NCI-H524 treated with DMSO at 0.1 percent for 48 hours (cell line): ENCODE data around the gene LAIR1.
"Not testable (repeated sequence)": the region's sequence is repeated elsewhere in the genome, so short reads cannot be mapped to it uniquely, and the experiment has no call there.

Experiments
- DNase-seq: peaks from one replicate; lab custom pipeline; 2025; lab: John Stamatoyannopoulos, UW

Gene LAIR1

DNA sequence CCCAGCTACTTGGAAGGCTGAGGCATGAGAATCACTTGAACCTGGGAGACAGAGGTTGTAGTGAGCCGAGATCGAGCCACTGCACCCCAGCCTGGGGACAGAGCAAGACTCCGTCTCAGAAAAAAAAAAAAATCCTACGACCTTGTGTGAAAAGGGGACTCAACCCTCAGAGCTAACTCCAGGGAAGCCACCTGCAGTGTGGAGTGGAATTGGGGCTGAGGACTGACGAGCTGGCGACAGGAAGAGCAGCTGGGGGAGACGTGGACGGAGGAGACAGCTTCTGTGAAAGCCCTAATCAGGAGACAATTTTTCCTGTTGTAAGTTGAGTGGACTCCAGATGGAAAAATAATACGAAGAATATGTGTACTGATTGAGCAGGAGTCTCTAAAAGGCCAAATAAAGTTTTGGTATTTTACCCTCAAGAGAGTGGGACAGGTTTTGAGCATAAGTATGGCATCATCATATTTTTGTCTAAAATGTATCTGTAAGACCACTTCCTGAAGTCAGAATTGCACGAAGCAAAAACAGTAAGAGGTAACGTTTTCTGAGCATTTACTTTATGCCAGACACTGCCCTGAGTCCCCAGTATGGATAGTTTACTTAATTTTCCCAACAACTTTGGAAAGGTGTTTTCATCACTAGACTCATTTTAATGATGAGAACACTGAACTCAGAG is 12.0 kb upstream of the LAIR1 start:
- DNase-seq: no peak

DNA sequence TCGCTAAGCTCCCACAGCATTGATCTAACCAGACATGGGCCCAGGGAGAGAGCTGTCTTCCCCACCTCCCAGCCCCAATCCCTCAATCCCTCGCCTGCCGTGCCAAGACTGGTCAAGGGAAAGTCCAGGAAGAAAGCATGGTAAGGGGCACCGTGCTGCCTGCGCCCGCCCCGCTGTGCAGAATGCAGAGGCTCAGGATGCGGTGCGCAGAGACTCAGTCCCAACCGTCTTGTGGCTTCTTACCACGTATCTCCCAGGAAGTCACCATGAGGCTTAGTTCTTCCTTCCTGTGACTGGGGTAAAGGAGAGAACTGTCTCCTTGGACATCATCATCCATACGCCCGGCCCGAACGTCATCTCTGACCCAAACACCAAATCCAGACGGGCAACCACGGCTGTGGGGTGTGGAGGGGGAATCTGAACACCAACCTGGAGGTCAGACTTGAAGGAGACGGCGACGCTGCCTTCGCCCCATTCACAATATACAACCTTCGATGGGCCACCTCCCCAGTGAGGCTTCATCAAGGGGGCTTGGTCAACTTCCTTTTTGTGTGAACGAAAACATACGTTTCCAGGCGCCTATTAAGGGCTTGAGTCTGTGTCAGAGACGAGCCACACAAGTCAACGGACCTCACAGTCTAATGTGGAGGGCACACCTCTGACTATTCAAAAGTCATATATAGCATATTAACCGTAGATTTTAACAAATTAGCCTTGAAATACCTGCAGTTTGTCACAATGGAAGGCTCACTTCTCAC is 10.6 kb upstream of the LAIR1 start:
- DNase-seq: not testable (repeated sequence)

DNA sequence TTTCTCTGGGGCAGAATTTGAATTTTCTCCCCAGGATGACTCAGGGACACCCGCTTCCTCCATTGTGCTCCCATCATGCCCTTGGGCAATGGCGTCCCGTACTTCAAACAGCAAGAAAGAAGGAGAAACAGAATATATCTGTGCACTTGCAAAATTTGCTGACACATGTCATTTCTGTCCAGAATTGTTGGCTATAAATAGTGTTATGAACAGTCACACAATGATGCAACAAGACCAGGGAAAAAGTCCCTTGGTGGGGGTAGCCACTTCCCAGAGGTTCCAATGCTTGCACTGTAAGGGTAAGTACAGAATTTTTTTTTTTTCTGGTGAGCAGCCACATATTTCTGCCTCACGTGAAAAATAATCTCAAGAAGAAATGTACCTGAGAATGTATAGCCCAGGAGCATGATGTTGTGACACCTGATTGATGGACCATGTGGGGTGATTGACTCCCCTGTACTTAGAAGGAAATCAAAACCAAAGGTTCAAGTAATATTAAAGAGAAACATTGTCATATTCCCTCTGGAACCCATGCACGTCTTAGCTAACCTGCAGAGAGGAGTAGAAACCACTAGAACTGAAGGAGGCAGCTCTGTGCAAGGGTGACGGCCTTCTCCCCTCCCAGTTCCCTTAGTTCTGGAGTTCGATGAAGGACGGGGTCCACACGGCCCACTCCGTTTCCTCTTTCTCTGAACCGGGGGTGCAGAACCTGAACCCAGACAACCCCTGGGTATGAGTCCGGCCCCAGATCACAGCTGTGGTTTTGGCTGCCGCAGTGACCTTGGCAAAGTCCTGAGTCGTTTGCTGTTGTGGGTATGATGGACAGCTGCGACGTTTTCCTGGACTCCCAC is 9.3 kb upstream of the LAIR1 start:
- no peak for DNase-seq

DNA sequence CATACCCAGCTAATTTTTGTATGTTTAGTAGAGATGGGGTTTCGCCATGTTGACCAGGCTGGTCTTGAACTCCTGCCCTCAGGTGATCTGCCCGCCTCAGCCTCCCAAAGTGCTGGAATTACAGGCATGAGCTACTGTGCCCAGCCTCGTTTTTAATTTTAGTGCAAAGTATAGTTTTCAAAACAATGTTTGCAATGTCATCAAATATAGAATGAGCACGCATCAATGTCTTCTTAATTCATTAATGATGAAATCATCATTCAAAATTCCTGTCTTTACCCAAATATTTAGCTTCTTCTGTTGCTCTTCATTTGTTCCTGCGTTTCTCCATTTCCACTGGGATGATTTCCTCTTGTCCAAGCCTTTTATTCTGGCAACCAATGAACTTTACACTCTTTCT is 6.7 kb upstream of the LAIR1 start:
- DNase-seq: not testable (repeated sequence)

DNA sequence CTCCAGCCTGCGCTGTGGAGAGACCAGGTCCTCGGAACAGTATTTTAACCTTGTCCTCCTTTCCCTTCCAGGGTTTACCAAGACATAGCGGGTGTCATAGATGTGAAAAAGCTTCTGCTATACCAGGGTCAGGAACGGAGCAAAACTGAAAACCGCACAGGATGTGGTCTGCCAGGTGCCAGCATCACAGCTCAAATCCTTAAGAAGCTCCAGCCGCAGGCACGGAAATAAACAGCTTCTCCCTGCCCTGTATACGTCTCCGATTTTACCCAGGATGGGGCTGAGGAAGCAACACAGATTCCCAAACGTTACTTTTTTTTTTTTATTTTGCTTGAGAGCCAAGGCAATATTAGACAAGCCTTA is 5.7 kb upstream of the LAIR1 start:
- DNase-seq: not testable (repeated sequence)

DNA sequence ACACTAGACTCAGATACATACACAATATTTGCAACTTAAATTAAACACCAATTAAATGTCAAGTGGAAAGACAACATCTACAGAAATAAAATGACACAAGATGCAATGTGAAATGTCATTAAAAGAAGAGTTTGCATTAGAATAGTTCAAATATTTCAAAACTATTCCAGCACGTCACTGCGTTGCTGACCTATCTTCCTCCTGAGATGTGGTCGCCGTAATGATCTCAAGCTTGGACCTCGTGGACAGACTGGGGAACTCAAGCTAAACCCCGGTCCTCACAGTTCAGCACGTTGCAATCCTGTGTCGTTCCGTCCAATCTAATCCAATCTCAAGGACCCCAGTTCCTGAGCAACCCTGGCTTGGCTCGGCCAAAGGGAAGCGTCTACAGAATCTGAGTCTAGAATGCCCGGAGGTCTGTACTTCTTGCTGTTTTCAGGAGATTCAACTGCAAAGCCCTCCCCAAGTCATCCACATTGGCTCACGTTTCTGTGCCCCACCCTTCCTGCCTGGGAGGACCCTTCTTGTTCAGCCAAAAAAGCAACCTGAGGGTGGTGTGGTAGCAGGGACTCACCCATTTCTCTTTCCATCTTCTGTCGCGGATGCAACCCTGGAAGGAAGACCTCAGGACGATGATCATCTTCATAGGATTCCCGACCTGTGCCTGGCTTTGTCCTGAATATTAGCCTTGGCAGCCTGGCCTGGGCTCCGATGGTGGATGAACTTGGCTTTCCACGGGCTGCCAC is 5.1 kb upstream of the LAIR1 start:
- not testable (repeated sequence) for DNase-seq

DNA sequence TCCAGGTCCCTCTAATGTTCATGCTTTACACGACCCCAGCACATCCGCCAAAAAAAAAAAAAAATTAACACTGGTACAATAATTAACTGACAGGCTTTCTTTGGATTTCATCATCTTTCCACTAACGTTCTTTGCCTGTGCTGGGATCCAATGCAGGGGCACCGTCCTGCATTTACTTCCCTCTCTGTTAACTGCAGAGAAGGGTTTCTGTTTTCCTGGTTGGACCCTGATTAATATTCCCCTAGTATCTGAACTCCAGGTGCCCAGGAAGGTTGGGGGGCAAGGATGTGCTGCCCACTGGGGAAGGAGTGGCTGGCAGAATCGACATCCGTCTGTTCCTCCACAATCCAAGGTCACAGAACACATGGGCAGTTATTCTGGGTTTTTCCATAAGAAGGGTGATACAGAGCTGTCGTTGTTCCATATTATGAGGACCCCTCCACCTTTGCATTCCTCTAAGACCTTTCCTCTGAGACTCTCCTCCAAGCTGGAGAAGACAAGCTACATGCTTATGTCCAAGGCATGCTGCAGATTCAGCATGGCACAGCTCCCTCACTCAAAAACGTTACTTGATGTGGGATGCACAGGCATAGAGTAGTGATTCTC is 4.5 kb upstream of the LAIR1 start:
- no peak for DNase-seq

- no peak for DNase-seq
Measured at GRCh38 chr19:54366811-54367210, 2.1 kb upstream of the LAIR1 start.

DNA sequence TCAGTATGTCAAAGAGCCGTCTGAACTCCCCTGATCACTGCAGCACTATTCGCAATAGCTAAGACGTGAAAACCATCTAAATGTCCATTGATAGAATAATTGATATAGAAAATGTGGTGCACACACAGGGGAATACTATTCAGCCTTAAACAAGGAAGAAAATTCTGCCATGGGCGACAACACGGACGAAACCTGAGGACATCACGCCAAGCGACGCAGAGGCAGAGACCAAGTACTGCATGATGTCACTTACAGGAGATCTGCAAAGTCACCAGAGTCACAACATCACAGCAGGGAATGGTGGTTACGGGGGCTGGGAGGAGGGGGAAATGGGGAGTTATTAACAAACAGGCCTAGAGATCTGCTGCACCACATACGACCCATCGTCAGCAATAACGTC is 1.1 kb upstream of the LAIR1 start:
- DNase-seq: not testable (repeated sequence)

DNA sequence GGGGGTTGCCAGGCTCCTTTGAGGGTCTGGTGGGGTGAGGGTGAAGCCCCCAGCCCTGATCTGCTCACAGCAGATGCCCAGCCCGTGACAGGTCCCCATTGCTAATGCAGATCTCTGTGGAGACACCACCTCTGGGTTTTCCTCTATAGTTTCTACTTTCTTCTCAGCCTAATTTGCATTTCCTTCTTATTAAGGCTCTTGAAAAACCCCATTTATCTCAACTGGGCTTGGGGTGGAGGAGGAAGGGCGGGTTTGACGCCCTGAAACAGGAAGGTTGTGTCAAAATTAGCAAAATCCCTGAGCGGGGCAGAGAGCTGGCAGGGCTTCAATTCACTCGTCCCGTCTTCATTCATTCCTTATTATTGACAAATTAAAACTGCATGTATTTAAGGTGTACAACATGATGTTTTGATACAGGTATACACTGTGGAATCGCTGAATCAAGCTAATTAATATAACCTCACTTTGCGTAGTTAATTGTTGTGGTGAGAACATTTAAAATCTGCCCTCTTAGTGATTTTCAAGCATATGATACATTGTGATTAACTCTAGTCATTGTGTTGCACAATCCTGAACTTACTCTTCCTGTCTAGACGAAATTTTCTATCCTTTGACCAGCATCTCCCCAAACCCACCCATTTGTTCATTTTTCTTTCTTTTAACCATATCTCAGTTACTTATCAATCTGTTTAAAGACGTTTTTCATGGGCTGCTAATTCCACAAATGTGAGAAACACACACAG is 2.9 kb downstream of the LAIR1 start:
- not testable (repeated sequence) for DNase-seq

- DNase-seq: not testable (repeated sequence)
Measured at GRCh38 chr19:54359149-54359820, 5.4 kb downstream of the LAIR1 start.

GRCh38 chr19:54357381-54357780 is 7.3 kb downstream of the LAIR1 start:
- DNase-seq: no peak

GRCh38 chr19:54356444-54357056 is 8.2 kb downstream of the LAIR1 start:
- DNase-seq: no peak

DNA sequence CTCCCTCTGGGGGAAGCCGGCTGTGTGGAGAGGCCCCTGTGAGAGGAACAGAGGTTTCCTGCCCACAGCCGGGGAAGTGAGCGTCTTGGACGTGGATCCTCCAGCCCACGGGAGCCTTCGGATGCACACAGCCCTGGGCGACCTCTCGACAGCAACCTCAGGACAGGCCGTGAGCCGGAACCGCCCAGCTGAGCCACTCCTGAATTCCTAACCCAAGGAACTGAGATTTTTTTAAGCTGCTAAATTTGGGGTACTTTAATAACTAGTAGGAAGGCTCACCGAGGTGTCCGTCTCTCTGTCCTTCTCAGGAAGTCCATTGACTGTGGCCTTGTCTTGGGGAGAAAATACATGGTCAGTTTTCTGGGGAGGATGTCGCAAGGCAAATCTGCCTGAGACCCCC is 9.1 kb downstream of the LAIR1 start:
- no peak for DNase-seq

- no peak for DNase-seq
Measured at GRCh38 chr19:54354761-54355160, 10.0 kb downstream of the LAIR1 start.

GRCh38 chr19:54352546-54352945 is 12.2 kb downstream of the LAIR1 start:
- DNase-seq: no peak

DNA sequence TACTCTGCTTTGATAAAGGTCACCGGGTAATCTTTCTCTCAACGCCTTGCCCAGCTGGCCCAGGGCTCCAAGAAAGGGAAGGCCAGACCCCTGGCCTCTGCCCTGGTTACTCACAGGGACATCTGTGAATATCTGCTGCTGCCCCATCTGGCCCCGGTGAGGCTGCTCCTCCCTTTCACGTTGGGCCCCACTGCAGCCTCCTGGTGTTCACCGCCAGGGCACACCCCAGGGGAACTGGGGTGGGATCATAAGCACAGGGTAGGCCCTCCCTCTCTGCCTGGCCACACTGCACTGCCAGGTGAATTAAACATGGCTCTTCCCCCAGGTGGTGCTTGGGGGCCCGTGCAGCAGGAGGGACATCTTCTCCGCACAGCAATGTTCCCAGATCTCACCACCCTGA is 12.7 kb downstream of the LAIR1 start:
- no peak for DNase-seq

DNA sequence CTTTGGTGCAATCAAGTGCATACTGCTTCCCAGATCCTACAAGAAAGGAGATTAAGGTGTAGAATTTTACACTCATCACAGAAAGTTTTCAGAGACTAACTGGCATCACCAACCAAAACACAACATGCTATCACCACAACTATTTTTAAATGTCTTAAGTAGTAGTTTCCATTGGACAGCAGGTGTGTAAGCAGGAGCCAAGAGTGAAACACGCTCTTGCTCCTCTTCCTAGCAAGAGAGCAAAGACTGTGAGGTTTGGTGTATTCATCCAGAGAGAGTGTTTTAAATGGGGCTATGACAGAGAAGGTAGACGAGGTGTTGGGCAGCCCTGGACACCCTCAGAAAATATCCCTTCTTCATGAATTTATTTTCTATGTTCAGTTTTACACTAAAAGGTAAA is 13.3 kb downstream of the LAIR1 start:
- DNase-seq: no peak

- no peak for DNase-seq
Measured at GRCh38 chr19:54345938-54346386, 18.8 kb downstream of the LAIR1 start.

DNA sequence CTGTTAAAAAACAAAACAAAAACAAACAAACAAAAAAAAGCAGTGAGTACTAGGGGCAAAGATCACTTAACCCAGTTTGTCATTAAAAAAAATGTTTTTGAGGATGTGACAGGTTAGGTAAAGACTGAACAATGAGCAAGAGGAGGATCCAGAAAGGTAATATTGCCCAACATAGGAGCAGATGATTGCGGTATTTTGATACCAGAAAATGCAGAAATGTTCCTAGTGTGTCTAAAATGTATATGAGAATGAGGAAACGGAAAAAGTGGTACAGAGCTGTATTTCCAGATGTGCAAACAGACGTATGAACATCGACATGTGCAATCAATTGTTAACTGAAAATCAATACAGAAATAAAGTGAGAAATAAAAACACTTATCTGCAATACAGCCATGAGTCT is 20.9 kb downstream of the LAIR1 start:
- DNase-seq: no peak
